DMS114 treated with DMSO at 0.1 percent for 48 hours (cell line): ENCODE results near the gene KLF8.

Experiments
- DNase-seq: peaks from one replicate; lab custom pipeline; 2025; ENCODE audit not compliant: unreplicated experiment; lab: John Stamatoyannopoulos, UW

The KLF8 gene

DNA sequence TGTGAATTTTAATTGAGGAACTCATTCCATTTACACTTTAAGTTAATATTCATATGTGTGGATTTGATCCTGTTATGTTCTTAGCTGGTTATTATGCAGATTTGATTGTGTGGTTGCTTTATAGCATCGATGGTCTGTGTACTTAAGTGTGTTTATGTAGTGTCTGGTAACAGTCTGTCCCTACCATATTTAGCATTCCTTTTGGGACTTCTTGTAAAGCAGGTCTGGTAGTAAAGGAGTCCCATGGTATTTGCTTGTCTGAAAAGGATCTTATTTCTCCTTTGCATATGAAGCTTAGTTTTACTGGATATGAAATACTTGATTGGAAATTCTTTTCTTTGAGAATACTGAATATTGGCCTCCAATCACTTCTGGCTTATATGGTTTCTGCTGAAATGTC lies 76.6 kb downstream of the KLF8 start:
- no peak for DNase-seq

- DNase-seq, result no peak
These were observed 77.7 kb downstream of the KLF8 start for GRCh38 chrX:56309881-56310280.

- no peak for DNase-seq
These were observed 78.4 kb downstream of the KLF8 start for GRCh38 chrX:56310581-56310980.

DNA sequence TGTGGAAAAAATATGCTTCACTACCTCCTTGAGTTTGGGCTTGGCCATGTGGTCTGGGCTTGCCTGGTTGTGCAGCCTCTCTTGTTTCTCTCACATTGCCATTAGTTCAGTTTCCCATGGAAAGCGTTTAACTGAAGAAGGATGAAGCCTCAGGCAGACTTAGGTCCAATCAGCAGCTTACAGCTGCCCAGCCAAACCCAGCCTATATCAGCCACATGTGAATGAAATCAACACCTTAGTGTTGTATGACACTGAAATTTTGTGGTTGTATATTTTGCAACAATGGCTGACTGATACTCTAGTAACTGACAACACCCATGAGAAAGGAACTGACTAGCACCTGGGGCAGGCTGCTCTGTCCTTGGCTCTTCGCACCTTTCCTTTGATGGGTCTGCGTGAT lies 81.2 kb downstream of the KLF8 start:
- DNase-seq, result no peak

DNA sequence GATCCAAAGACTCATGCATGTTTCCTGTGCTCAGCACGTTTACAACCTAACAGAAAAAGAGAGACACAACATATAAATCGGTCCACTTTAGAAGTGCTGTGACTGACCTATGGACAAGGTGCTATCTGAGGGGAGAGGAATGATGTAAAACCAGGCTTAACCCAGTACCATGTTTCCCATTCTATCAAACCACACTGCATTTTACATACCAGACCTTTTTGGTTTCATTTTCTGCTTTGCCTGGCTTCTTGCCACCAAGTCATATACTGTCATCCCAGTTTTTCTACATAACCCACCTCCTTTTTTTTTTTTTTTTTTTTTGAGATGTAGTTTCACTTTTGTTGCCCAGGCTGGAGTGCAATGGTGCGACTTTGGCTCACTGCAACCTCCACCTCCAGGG lies 82.2 kb downstream of the KLF8 start:
- DNase-seq, result no peak

- DNase-seq, result no peak
These were observed 85.9 kb downstream of the KLF8 start for GRCh38 chrX:56318076-56318475.

DNA sequence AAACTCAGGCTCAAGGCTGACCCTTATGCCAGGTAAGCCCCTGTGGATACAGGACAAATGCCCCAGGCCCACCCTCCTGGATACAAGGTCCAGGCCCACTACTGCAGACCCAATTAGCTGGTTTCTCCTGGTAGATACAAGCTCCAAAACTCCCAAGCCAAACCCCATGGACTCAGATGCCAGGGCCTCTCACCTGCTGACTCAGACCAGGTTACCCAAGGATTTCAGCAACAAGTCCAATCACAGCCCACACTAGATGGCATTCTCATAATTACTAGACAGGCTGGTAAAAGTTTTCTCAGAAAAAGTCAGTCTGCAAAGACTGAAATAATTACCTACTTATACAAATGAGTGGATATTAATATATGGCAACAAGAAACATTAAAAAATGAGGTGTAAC lies 87.0 kb downstream of the KLF8 start:
- DNase-seq, result no peak
